Body of pancreas (tissue), 4 donors: ENCODE results near the gene ATE1.

Experiments used
- CTCF ChIP-seq, 7 experiments: fragments of 450-650 bp in 4 of 7; fragments of 200-600 bp in 3 of 7; sonication (generic) in 3 of 7; IDR thresholded peaks; one replicate each; pipeline ENCODE4 v1.5.1; 2016 to 2019; ENCODE audit warnings: antibody characterized with exemption in 7 of 7
- POLR2A ChIP-seq, 3 donors: fragments of 450-650 bp; IDR thresholded peaks; one replicate each; pipeline ENCODE4 v1.6.1; 2016; ENCODE audit warnings: antibody characterized with exemption in 3 of 3, mild to moderate bottlenecking in 2 of 3

- no peak for TF ChIP-seq CTCF (IDR thresholded peaks at IDR 0.05)
- TF ChIP-seq POLR2A (IDR thresholded peaks at IDR 0.05) = no peak
These were observed 93.1 kb downstream of the ATE1 start for GRCh38 chr10:121834757-121835156.
